Bone marrow (tissue), 2 donors: ENCODE results near the gene GPD1.

Experiments used
- DNase-seq, 2 donors: peaks; one replicate each; lab custom pipeline; 2025; lab: John Stamatoyannopoulos, UW

Gene GPD1

GRCh38 chr12:50101663-50102062 is 2.1 kb upstream of the GPD1 start:
- DNase-seq: no peak

- no peak for DNase-seq
Observed at GRCh38 chr12:50102131-50102531, 1.7 kb upstream of the GPD1 start.

GRCh38 chr12:50102646-50103309 is 1.0 kb upstream of the GPD1 start:
- DNase-seq: no peak

GRCh38 chr12:50103351-50103750 is 457 bp upstream of the GPD1 start:
- DNase-seq: no peak

GRCh38 chr12:50104417-50105366 is 884 bp downstream of the GPD1 start:
- no peak for DNase-seq

- DNase-seq: no peak
Observed at GRCh38 chr12:50105913-50106450, 2.2 kb downstream of the GPD1 start.

DNA sequence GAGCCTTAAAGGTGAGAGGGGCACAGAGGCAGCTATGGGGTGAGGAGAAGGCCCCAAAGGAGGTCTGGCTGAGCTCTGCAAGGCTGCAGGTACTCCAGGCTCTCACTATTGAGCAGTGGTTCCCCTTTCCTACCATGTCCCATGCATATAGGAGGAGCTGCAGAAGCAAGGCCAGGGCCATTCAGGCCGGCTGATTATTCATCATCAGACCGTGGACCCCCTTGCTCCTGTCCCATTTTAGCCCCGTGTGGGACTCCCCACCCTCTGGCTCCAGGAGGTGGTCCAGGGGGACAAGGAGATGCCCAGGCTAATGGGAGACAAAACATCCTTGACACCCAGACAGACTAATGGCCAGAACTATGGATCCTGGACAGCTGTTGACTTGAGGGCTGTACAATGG is 3.1 kb downstream of the GPD1 start:
- no peak for DNase-seq

DNA sequence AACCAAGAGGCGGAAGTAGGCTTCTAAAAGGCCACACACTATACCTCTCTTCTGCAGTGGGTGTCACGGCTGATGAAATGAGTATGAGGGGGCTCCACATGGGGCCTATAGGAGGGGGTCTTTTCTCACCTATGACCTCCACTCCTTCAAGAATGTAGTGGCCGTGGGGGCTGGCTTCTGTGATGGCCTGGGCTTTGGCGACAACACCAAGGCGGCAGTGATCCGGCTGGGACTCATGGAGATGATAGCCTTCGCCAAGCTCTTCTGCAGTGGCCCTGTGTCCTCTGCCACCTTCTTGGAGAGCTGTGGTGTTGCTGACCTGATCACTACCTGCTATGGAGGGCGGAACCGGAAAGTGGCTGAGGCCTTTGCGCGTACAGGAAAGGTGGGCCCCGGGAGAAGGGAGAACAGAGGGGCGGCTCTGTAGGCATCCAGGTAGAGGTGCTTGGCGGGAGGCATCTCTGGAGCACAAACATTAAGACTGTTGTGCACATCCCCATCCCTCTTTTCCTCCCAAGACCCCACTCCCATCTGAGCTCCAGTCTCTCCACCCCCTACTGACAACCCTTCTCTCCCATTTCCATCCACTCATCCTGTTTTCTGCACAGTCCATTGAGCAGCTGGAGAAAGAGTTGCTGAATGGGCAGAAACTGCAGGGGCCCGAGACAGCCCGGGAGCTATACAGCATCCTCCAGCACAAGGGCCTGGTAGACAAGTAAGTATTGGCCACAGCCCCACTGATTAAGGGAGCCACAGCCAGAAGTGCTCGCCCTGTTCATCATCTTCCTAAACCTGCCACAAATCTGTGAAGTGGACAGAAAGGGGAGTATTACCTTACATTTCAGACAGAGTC is 3.8 kb downstream of the GPD1 start:
- DNase-seq: no peak

GRCh38 chr12:50109319-50109718 is 5.5 kb downstream of the GPD1 start:
- DNase-seq: no peak

DNA sequence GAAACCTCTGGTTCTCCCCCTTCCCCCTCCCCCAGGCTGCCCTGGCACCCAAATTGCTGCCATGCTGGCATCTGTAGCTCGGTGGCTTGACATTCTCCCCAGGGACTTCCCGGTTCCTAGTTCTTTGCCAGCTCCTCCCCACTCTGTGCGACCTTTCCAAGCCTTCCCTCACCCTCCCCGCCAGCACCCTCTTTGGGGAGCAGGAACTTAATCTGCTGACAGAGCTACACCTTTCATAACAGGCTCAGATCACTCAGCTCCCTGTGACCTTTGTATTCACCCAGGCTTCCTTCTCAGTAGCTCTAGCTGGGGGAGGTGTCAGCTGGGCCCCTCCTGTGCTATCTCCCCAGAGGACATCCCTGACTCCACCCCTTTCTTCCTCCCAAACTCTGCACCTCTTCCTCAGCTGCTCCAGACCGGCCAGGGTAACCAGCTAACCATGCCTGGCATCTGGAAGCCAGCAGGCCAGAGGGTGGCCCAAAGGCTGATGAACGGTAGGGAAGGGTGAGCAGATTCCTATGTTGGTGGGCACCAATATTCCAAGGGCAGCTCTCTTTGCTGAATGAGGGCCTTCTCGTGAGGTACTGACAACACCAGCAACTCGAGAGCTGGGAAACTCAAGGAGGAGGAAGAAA is 6.4 kb downstream of the GPD1 start:
- no peak for DNase-seq

- DNase-seq: no peak
Observed at GRCh38 chr12:50110762-50111351, 7.0 kb downstream of the GPD1 start.

GRCh38 chr12:50111395-50111692 is 7.5 kb downstream of the GPD1 start:
- no peak for DNase-seq

GRCh38 chr12:50111693-50112455 is 8.1 kb downstream of the GPD1 start, which contains the start of gene COX14:
Gene COX14, plus strand, starts transcription at chr12:50112236. Its CDS starts 7,808 bp downstream, at chr12:50120044.
- DNase-seq: peak; percentile 92 to 99

GRCh38 chr12:50112456-50113218 is 8.8 kb downstream of the GPD1 start:
- DNase-seq: peak in 1 of 2 donors; percentile 12

DNA sequence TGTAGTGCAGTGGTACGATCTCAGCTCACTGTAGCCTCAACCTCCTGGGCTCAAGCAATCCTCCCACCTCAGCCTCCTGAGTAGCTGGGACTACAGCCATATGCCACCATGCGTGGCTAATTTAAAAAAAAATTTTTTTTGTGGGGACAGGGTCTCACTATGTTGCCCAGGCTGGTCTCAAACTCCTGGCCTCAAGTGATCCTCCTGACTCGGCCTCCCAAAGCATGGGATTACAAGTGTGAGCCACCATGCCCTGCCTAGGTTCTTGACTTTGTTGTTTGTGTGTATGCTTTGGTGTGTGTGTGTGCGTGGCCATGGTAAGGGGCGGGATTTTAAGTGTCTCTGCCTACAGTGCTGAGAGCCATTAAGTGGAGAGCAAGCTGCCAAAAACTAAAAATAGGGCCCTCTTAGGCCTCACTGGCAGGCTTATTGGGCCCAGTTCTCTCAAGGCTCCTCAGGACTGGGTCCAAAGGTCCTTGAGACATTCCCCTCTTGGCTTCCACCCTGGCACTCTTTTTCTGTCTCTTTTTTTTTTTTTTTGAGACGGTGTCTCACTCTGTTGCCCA is 13.3 kb downstream of the GPD1 start:
- no peak for DNase-seq

DNA sequence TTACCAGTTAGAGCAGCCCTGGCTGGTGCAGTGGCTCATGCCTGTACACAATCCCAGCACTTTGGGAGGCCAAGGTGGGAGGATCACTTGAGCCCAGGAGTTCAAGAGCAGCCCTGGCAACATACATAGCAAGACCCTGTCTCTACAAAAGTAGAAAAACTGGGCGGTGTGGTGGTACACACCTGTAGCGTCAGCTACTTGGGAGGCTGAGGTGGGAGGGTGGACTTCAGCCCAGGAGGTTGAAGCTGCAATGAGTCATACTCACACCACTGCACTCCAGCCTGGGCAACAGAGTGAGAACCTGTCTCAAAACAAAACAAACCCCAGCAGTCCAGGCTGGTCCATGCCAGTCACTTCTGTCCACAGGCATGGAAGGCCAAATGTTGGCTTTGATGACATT is 15.6 kb downstream of the GPD1 start:
- DNase-seq: no peak

- DNase-seq: no peak
Observed at GRCh38 chr12:50120521-50120920, 16.7 kb downstream of the GPD1 start.

DNA sequence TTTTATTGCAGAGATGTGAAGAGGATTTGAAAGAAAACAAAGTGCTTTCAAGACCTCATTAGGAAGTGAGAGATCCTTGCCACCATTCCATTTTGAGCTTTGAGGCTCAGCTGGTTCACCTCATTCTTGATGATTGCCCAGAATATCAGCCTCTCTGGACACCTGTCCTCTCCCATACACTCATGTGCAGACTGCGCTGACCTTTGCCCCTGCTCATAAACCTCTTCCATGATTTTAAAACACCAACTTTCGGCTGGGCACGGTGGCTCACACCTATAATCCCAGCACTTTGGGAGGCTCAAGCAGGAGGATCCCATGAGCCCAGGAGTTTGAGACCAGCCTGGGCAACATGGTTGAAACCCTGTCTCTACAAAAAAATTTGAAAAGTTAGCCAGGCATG is 17.1 kb downstream of the GPD1 start:
- no peak for DNase-seq

GRCh38 chr12:50121641-50122040 is 17.8 kb downstream of the GPD1 start:
- no peak for DNase-seq
